WI38 (cell line): ENCODE measurements around the gene LTBP3.
"Not testable (repeated sequence)": the region's sequence is repeated elsewhere in the genome, so short reads cannot be mapped to it uniquely, and the experiment has no call there.

Source experiments
- H3K4me3 ChIP-seq: 2 replicates; pipeline ENCODE4 v1.5.1; 2011; ENCODE audit warnings: low read depth, mild to moderate bottlenecking, control low read depth, low read length
- TF ChIP-seq, protein P1 (sequence below): IDR thresholded peaks from 2 replicates; pipeline ENCODE4 v1.5.1; 2012; ENCODE audit warnings: low read depth, mild to moderate bottlenecking, control low read depth, low read length

LTBP3 gene

DNA sequence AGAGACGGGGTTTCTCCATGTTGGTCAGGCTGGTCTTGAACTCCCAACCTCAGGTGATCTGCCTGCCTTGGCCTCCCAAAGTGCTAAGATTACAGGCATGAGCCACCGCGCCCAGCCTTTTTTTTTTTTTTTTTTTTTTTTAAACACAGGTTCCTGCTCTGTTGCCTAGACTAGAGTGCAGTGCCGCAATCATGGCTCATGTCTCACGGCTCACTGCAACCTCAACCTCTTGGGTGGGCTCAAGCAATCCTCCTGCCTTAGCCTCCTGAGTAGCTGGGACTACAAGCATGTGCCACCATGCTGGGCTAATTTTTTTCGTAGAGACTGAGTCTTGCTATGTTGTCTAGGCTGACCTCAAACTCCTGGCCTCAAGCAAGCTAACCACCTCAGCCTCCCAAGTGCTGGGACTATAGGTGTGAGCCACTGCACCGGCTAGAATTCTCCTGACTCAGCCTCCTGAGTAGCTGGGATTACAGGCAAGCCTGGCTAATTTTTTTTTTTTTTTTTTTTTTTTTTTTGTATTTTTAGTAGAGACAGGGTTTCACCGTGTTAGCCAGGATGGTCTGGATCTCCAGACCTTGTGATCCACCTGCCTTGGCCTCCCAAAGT, 39.1 kb downstream of the LTBP3 start:
- H3K4me3 ChIP-seq = not testable (repeated sequence)

DNA sequence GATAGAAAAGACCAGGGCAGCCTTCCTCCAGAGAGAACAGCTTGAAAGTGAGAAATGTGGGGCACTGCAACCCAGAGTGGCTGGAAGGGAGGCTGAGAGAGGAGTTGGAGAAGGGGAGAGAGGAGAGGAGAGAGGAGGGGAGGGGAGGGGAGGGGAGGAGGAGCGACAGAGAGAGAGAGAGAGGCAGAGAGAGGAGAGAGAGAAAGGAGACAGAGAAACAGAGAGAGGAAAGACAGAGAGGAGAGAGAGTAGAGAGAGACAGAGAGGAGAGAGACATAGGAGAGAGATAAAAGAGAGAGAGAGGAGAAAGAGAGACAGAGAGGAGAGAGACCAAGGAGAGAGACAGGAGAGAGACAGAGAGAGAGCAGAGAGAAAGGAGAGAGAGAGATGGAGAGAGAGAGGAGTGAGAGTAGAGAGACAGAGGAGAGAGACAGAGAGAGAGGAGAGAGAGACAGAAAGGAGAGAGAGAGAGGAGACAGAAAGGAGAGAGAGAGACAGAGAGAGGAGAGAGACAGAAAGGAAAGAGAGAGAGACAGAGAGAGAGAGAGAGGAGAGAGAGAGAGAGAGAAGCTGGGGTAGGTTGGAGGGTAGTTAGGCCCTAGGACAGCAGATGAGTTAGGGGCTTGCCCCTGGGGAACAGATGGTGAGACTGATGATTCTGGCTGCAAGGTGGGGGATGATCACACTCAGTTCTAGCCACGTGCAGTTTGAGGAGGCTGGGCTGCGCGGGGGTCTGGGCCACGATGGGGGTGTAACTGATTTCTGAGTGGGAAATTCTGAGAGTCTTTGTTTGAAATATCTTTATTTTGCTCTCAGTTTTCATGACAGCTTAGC, 41.8 kb downstream of the LTBP3 start:
- TF ChIP-seq, protein P1, sequence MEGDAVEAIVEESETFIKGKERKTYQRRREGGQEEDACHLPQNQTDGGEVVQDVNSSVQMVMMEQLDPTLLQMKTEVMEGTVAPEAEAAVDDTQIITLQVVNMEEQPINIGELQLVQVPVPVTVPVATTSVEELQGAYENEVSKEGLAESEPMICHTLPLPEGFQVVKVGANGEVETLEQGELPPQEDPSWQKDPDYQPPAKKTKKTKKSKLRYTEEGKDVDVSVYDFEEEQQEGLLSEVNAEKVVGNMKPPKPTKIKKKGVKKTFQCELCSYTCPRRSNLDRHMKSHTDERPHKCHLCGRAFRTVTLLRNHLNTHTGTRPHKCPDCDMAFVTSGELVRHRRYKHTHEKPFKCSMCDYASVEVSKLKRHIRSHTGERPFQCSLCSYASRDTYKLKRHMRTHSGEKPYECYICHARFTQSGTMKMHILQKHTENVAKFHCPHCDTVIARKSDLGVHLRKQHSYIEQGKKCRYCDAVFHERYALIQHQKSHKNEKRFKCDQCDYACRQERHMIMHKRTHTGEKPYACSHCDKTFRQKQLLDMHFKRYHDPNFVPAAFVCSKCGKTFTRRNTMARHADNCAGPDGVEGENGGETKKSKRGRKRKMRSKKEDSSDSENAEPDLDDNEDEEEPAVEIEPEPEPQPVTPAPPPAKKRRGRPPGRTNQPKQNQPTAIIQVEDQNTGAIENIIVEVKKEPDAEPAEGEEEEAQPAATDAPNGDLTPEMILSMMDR = no peak
- no peak overlapping the region for H3K4me3 ChIP-seq

DNA sequence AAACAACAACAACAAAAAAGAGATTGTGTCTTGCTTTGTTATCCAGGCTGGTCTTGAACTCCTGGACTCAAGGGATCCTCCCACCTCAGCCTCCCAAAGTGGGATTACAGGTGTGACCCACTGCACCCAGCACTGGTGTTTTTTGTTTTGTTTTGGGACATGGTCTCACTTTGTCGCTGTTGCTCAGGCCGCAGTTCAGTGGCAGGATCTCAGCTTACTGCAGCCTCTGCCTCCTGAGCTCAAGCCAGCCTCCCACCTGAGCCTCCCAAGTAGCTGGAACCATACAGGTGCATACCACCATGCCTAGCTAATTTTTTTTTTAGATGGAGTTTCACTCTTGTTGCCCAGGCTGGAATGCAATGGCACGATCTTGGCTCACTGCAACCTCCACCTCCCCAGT, 45.8 kb downstream of the LTBP3 start:
- not testable (repeated sequence) for H3K4me3 ChIP-seq

DNA sequence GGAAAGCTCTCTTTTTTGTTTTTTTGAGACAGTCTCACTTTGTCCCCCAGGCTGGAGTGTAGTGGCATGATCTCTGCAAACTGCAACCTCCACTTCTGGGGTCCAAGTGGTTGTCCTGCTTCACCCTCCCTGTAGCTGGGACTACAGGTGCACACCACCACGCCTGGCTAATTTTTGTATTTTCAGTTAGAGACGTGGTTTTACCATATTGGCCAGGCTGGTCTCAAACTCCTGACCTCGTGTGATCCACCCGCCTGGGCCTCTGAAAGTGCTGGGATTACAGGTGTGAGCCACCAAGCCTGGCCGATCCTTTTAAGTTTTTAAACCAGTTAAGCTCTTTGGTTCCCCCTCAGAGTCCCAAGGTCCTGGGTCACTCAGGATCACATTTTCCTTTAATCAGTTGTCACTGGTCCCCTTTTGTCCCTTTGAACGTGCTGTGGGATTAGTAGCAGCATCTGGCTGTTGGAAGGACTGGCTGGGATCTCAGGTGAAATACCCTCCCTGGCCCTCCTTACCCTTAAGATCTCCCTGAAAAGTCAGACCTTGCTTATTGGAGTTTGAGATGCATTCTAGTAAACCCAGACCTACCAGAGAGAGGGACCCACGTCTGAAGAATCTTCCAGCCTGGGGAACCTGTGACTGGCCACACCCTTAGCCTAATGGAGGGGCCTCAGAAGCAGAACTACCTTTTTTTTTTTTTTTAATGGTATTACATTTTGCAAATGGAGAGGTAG, 51.2 kb downstream of the LTBP3 start:
- peak overlapping the region; percentile 98 for H3K4me3 ChIP-seq
- TF ChIP-seq, protein P1 = no peak

DNA sequence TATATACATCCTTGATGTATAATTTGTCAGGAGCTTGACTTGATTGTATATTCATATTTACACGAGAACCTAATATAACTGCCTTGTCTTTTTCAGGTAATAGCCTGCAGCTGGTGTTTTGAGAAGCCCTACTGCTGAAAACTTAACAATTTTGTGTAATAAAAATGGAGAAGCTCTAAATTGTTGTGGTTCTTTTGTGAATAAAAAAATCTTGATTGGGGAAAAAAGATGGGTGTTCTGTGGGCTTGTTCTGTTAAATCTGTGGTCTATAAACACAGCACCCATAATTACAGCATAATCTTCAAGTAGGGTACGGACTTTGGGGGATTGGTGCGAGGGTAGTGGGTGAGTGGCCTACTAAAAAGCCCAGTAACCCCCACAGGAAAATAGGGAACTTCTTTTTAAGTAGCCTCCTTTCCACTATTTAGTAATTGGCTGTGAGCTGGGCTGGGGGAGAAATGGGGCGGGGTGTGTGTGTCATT, 51.8 kb downstream of the LTBP3 start:
- TF ChIP-seq, protein P1 = no peak
- H3K4me3 ChIP-seq = peak overlapping the region; percentile 98

DNA sequence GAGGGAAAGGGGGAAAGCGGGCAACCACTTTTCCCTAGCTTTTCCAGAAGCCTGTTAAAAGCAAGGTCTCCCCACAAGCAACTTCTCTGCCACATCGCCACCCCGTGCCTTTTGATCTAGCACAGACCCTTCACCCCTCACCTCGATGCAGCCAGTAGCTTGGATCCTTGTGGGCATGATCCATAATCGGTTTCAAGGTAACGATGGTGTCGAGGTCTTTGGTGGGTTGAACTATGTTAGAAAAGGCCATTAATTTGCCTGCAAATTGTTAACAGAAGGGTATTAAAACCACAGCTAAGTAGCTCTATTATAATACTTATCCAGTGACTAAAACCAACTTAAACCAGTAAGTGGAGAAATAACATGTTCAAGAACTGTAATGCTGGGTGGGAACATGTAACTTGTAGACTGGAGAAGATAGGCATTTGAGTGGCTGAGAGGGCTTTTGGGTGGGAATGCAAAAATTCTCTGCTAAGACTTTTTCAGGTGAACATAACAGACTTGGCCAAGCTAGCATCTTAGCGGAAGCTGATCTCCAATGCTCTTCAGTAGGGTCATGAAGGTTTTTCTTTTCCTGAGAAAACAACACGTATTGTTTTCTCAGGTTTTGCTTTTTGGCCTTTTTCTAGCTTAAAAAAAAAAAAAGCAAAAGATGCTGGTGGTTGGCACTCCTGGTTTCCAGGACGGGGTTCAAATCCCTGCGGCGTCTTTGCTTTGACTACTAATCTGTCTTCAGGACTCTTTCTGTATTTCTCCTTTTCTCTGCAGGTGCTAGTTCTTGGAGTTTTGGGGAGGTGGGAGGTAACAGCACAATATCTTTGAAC, 52.5 kb downstream of the LTBP3 start:
- H3K4me3 ChIP-seq = peak overlapping the region; percentile 98
- TF ChIP-seq, protein P1 = no peak

DNA sequence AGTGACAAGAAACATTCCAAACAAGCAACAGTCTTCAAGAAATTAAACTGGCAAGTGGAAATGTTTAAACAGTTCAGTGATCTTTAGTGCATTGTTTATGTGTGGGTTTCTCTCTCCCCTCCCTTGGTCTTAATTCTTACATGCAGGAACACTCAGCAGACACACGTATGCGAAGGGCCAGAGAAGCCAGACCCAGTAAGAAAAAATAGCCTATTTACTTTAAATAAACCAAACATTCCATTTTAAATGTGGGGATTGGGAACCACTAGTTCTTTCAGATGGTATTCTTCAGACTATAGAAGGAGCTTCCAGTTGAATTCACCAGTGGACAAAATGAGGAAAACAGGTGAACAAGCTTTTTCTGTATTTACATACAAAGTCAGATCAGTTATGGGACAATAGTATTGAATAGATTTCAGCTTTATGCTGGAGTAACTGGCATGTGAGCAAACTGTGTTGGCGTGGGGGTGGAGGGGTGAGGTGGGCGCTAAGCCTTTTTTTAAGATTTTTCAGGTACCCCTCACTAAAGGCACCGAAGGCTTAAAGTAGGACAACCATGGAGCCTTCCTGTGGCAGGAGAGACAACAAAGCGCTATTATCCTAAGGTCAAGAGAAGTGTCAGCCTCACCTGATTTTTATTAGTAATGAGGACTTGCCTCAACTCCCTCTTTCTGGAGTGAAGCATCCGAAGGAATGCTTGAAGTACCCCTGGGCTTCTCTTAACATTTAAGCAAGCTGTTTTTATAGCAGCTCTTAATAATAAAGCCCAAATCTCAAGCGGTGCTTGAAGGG, 53.3 kb downstream of the LTBP3 start:
- TF ChIP-seq, protein P1 = no peak
- peak overlapping the region; percentile 98 for H3K4me3 ChIP-seq
